Body of pancreas (tissue), 4 donors: ENCODE results near the gene GRIN2C. TPM values are rescaled to one million over a fixed set of nuclear protein-coding genes. Genes with fewer than 3 reads are reported as not detected.

ENCODE experiments used
- ATAC-seq: fragments of 150-250 bp; one replicate; pipeline ENCODE4 v1.9.1; 2016
- DNase-seq, 4 donors: peaks; one replicate each; pipeline ENCODE4 v3.0.0-alpha.2; 2019
- H3K27ac ChIP-seq, 4 donors: fragments of 200-600 bp; sonication (generic); 1 replicate in 3 of 4; 2 replicates in 1 of 4; pipeline versions ENCODE4 v1.5.1 to v1.6.1; 2016 to 2019; ENCODE audit warnings: mild to moderate bottlenecking in 1 of 4, mixed read lengths in 1 of 4, moderate library complexity in 1 of 4
- H3K27me3 ChIP-seq, 2 donors: fragments of 200-600 bp; sonication (generic); one replicate each; pipeline ENCODE4 v1.6.0; 2016; ENCODE audit warnings: mild to moderate bottlenecking in 1 of 2
- H3K36me3 ChIP-seq, 2 donors: fragments of 200-600 bp; sonication (generic); replicated peaks in 1 of 2; 2 replicates each; pipeline ENCODE4 v1.5.1; 2016; ENCODE audit warnings: low read depth in 2 of 2; ENCODE audit not compliant: insufficient read depth in 1 of 2
- H3K4me1 ChIP-seq: fragments of 200-600 bp; sonication (generic); one replicate; pipeline ENCODE4 v1.6.0; 2016
- H3K4me3 ChIP-seq, 2 donors: fragments of 200-600 bp; sonication (generic); 1 replicate in 1 of 2; 2 replicates in 1 of 2; pipeline ENCODE4 v1.5.1; 2016 to 2019
- H3K9me3 ChIP-seq, 3 donors: fragments of 200-600 bp; sonication (generic); 1 replicate in 2 of 3; 2 replicates in 1 of 3; pipeline ENCODE4 v1.5.1; 2016
- POLR2A ChIP-seq, 3 donors: fragments of 450-650 bp; IDR thresholded peaks; one replicate each; pipeline ENCODE4 v1.6.1; 2016; ENCODE audit warnings: antibody characterized with exemption in 3 of 3, mild to moderate bottlenecking in 2 of 3
- WGBS, 2 donors: methylation state at CpG; one replicate each; pipeline ENCODE4 v1.1.5; 2017; 5-methylcytosine and 5-hydroxymethylcytosine counted together
- intact Hi-C: fragments of 100-400 bp; cut with DNase I; formaldehyde crosslinking; loops from one replicate; pipeline ENCODE4 v1.15.1; 2023
- total RNA-seq, 2 donors: library from RNA; depleted of rRNA; stranded (reverse); fragments of >200 nt; gene quantifications; one replicate each; pipeline ENCODE4 v1.1.0, GENCODE V29; 2016
- TF ChIP-seq, protein P1 (sequence below), 7 experiments: fragments of 450-650 bp in 4 of 7; fragments of 200-600 bp in 3 of 7; sonication (generic) in 3 of 7; IDR thresholded peaks; one replicate each; pipeline ENCODE4 v1.5.1; 2016 to 2019; ENCODE audit warnings: antibody characterized with exemption in 7 of 7

The GRIN2C gene
- total RNA-seq, 2 donors from 2014 or later: not detected

- Histone ChIP-seq H3K27ac (peak overlapping the region; percentile 60 to 94 (median 73)), H3K36me3 (no peaks in the 10 kb centered on the region), H3K9me3 (no peaks in the 10 kb centered on the region), H3K27me3 (no peaks in the 10 kb centered on the region), H3K4me3 (no peak overlapping the region), H3K4me1 (peaks cover 49% of the 10 kb centered on the region)
- ATAC-seq (peak; percentile 6), DNase-seq (peak; percentile 47 to 76 (median 58))
- WGBS, 2 donors: 40 to 41% methylated on average over 6 to 19 of the region's 19 CpGs
- intact Hi-C loops: no loop called here
- TF ChIP-seq POLR2A (IDR thresholded peaks at IDR 0.05): no peak
Measured at GRCh38 chr17:74877592-74878548, 18.2 kb upstream of the GRIN2C start.

GRCh38 chr17:74875977-74876593, 16.4 kb upstream of the GRIN2C start:
- H3K27ac ChIP-seq: peak overlapping the region; percentile 63 to 94 (median 65)
- H3K36me3 ChIP-seq: no peaks in the 10 kb centered on the region
- no peak overlapping the region for H3K4me3 ChIP-seq
- no peaks in the 10 kb centered on the region for H3K9me3 ChIP-seq
- DNase-seq (no peak), ATAC-seq (no peak)
- WGBS, 2 donors: 59 to 80% methylated on average over 4 to 6 of the region's 6 CpGs
- intact Hi-C loops: no loop called here
- H3K27me3 ChIP-seq: no peaks in the 10 kb centered on the region
- TF ChIP-seq, protein P1, sequence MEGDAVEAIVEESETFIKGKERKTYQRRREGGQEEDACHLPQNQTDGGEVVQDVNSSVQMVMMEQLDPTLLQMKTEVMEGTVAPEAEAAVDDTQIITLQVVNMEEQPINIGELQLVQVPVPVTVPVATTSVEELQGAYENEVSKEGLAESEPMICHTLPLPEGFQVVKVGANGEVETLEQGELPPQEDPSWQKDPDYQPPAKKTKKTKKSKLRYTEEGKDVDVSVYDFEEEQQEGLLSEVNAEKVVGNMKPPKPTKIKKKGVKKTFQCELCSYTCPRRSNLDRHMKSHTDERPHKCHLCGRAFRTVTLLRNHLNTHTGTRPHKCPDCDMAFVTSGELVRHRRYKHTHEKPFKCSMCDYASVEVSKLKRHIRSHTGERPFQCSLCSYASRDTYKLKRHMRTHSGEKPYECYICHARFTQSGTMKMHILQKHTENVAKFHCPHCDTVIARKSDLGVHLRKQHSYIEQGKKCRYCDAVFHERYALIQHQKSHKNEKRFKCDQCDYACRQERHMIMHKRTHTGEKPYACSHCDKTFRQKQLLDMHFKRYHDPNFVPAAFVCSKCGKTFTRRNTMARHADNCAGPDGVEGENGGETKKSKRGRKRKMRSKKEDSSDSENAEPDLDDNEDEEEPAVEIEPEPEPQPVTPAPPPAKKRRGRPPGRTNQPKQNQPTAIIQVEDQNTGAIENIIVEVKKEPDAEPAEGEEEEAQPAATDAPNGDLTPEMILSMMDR (IDR thresholded peaks at IDR 0.05): no peak
- no peak for TF ChIP-seq POLR2A (IDR thresholded peaks at IDR 0.05)
- H3K4me1 ChIP-seq: peaks cover 66% of the 10 kb centered on the region

- DNase-seq: peak; percentile 48 to 87 (median 64)
- H3K36me3 ChIP-seq: no peaks in the 10 kb centered on the region
- peak; percentile 13 for ATAC-seq
Measured at GRCh38 chr17:74875155-74875976, 15.7 kb upstream of the GRIN2C start.

DNA sequence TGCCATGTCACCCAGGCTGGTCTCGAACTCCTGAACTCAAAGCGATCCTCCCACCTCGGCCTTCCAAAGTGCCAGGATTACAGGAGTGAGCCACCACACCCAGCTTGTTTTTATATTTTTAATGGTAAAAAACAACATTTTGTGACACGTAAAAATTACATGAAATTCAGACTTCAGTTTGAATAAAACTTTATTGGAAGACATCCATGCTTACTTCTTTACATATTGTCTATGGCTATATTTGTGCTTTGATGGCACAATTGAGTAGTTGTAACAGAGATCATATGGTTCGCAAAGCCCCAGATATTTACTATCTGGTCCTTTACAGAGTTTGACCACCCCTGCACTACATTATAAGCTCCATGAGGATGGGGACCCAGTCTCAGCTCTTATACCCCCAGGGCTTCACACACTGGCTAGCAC, 14.9 kb upstream of the GRIN2C start:
- no peaks in the 10 kb centered on the region for H3K36me3 ChIP-seq
- no peaks in the 10 kb centered on the region for H3K27me3 ChIP-seq
- ATAC-seq (no peak), DNase-seq (no peak)
- no peak overlapping the region for H3K4me3 ChIP-seq
- peaks cover 69% of the 10 kb centered on the region for H3K4me1 ChIP-seq
- no peak for TF ChIP-seq POLR2A (IDR thresholded peaks at IDR 0.05)
- TF ChIP-seq, protein P1 (IDR thresholded peaks at IDR 0.05): no peak
- H3K27ac ChIP-seq: peak overlapping the region in 3 of 4 donors; percentile 64 to 94 (median 94)
- intact Hi-C loops: no loop called here
- H3K9me3 ChIP-seq: no peaks in the 10 kb centered on the region
- WGBS, 2 donors: 95 to 96% methylated on average over 5 of the region's 5 CpGs

More at GRCh38 chr17:74875155-74875976, 15.7 kb upstream of the GRIN2C start:
- H3K9me3 ChIP-seq: no peaks in the 10 kb centered on the region
- H3K4me3 ChIP-seq: no peak overlapping the region
- WGBS, 2 donors: 31 to 33% methylated on average over 5 of the region's 5 CpGs
- H3K4me1 ChIP-seq: peaks cover 69% of the 10 kb centered on the region
- H3K27me3 ChIP-seq: no peaks in the 10 kb centered on the region
- TF ChIP-seq POLR2A (IDR thresholded peaks at IDR 0.05): peak in 1 of 3 donors; percentile 10
- TF ChIP-seq, protein P1 (IDR thresholded peaks at IDR 0.05): no peak
- intact Hi-C loops: no loop called here
- H3K27ac ChIP-seq: peak overlapping the region; percentile 63 to 94 (median 65)
